ENCODE results near the gene ATP6V0B.

- TF ChIP-seq CTCF (IDR thresholded peaks at IDR 0.05) (no peak), POLR2A (IDR thresholded peaks at IDR 0.05) (no peak)
Measured at GRCh38 chr1:44020464-44020863, 45.7 kb downstream of the ATP6V0B start.

All from body of pancreas (tissue), 4 donors.